Limb (tissue), 2 donors: ENCODE results near the gene MAN1A2.
A peak's percentile ranks its signal among the peaks of the same experiment; 100 is the strongest.
"Not testable (repeated sequence)": the region's sequence is repeated elsewhere in the genome, so short reads cannot be mapped to it uniquely, and the experiment has no call there.

Experiments
- DNase-seq, 2 donors: peaks; one replicate each; pipeline ENCODE4 v3.0.0-alpha.2; 2016; ENCODE audit errors: extremely low spot score in 2 of 2

MAN1A2 gene

GRCh38 chr1:117367046-117368025 lies at the start of gene MAN1A2:
Gene MAN1A2 (plus strand): TSS chr1:117367449. CDS start chr1:117368184, 735 bp downstream.
- DNase-seq: peak; percentile 80 to 88

GRCh38 chr1:117318011-117318410 lies 49.2 kb upstream of the MAN1A2 start:
- DNase-seq: no peak

GRCh38 chr1:117318426-117318825 lies 48.8 kb upstream of the MAN1A2 start:
- no peak for DNase-seq

- DNase-seq: no peak
Measured at GRCh38 chr1:117320515-117320914, 46.7 kb upstream of the MAN1A2 start.

GRCh38 chr1:117321680-117322609 lies 45.3 kb upstream of the MAN1A2 start:
- DNase-seq: peak in 1 of 2 donors; percentile 32

- DNase-seq: no peak
Measured at GRCh38 chr1:117324357-117324756, 42.9 kb upstream of the MAN1A2 start.

GRCh38 chr1:117326035-117326434 lies 41.2 kb upstream of the MAN1A2 start:
- not testable (repeated sequence) for DNase-seq

GRCh38 chr1:117327011-117327410 lies 40.2 kb upstream of the MAN1A2 start:
- no peak for DNase-seq

- DNase-seq: no peak
Measured at GRCh38 chr1:117335376-117336086, 31.7 kb upstream of the MAN1A2 start.

- peak; percentile 32 to 37 for DNase-seq
Measured at GRCh38 chr1:117336088-117336817, 31.0 kb upstream of the MAN1A2 start.

GRCh38 chr1:117339866-117340700 lies 27.2 kb upstream of the MAN1A2 start:
- peak in 1 of 2 donors; percentile 28 for DNase-seq

GRCh38 chr1:117341123-117341522 lies 26.1 kb upstream of the MAN1A2 start:
- DNase-seq: no peak

GRCh38 chr1:117342397-117342796 lies 24.9 kb upstream of the MAN1A2 start:
- no peak for DNase-seq

- DNase-seq: no peak
Measured at GRCh38 chr1:117346206-117346928, 20.9 kb upstream of the MAN1A2 start.

- DNase-seq: no peak
Measured at GRCh38 chr1:117347907-117348306, 19.3 kb upstream of the MAN1A2 start.

GRCh38 chr1:117352695-117353094 lies 14.6 kb upstream of the MAN1A2 start:
- not testable (repeated sequence) for DNase-seq

GRCh38 chr1:117357833-117358603 lies 9.2 kb upstream of the MAN1A2 start:
- not testable (repeated sequence) for DNase-seq

GRCh38 chr1:117358604-117358887 lies 8.7 kb upstream of the MAN1A2 start:
- not testable (repeated sequence) for DNase-seq
